ENCODE results near the gene KRTAP10-5. TPM values are rescaled to one million over a fixed set of nuclear protein-coding genes. Genes with fewer than 3 reads are reported as not detected.

The KRTAP10-5 gene
- total RNA-seq, 1 experiment from 2014 or later: not detected

- TF ChIP-seq, protein P1, sequence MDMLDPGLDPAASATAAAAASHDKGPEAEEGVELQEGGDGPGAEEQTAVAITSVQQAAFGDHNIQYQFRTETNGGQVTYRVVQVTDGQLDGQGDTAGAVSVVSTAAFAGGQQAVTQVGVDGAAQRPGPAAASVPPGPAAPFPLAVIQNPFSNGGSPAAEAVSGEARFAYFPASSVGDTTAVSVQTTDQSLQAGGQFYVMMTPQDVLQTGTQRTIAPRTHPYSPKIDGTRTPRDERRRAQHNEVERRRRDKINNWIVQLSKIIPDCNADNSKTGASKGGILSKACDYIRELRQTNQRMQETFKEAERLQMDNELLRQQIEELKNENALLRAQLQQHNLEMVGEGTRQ (CRISPR knock-in tag; IDR thresholded peaks at IDR 0.05): no peak
- TF ChIP-seq CTCF (IDR thresholded peaks at IDR 0.05) (no peak), ZNF138 (CRISPR knock-in tag; conservative IDR thresholded peaks at IDR 0.05) (no peak), MXD4 (CRISPR knock-in tag; IDR thresholded peaks at IDR 0.05; ENCODE audit: borderline replicate concordance) (no peak), OVOL2 (CRISPR knock-in tag; IDR thresholded peaks at IDR 0.05; ENCODE audit: borderline replicate concordance) (no peak), SMAD3 (CRISPR knock-in tag; IDR thresholded peaks at IDR 0.05; ENCODE audit: borderline replicate concordance) (no peak), E2F1 (CRISPR knock-in tag; IDR thresholded peaks at IDR 0.05) (no peak), ZNF423 (CRISPR knock-in tag; IDR thresholded peaks at IDR 0.05) (no peak), FOXP4 (CRISPR knock-in tag; IDR thresholded peaks at IDR 0.05) (no peak), SMAD4 (CRISPR knock-in tag; IDR thresholded peaks at IDR 0.05) (no peak)
- TF ChIP-seq, protein P2, sequence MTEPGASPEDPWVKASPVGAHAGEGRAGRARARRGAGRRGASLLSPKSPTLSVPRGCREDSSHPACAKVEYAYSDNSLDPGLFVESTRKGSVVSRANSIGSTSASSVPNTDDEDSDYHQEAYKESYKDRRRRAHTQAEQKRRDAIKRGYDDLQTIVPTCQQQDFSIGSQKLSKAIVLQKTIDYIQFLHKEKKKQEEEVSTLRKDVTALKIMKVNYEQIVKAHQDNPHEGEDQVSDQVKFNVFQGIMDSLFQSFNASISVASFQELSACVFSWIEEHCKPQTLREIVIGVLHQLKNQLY (CRISPR knock-in tag; IDR thresholded peaks at IDR 0.05): no peak
Observed at GRCh38 chr21:44571844-44572782, 8.3 kb downstream of the KRTAP10-5 start (continued).

DNA sequence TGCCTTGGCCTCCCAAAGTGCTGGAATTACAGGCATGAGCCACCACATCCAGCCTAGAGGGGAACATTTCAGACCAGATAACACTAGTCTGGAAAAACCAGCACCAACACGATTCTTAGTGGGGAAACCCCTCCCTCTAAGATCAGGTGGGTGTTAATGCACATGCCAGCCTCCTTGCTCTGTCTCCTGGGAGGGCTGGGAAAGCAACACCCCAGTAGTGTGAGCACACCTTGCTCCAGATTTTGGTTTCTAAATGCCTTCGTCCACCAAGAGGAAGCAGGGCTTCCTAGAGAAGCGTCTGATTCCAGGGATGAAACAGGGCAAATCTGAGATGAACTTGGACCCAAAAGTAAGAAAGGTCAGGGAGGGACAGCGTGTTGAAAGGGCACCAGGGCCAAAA lies 9.1 kb downstream of the KRTAP10-5 start:
- DNase-seq (ENCODE audit: low spot score) (no peak), ATAC-seq (no peak)

More for the DNA sequence above, 9.1 kb downstream of the KRTAP10-5 start:
- Mint-ChIP-seq H3K27ac (no peak overlapping the region), H3K4me3 (no peak overlapping the region), H3K9me3 (peaks cover 23% of the 10 kb centered on the region), H3K4me1 (peaks cover 11% of the 10 kb centered on the region), H3K36me3 (peaks cover 17% of the 10 kb centered on the region), H3K27me3 (ENCODE audit: low read depth) (peaks cover 6% of the 10 kb centered on the region)
- POLR2A ChIA-PET: no interaction called here
- no peak for TF ChIP-seq SMAD4 (CRISPR knock-in tag; IDR thresholded peaks at IDR 0.05)
- no peak for TF ChIP-seq TP53 (CRISPR knock-in tag; IDR thresholded peaks at IDR 0.05)
- no peak for TF ChIP-seq ATF1 (CRISPR knock-in tag; IDR thresholded peaks at IDR 0.05)
- TF ChIP-seq KAT7 (CRISPR knock-in tag; IDR thresholded peaks at IDR 0.05; ENCODE audit: borderline replicate concordance): no peak
- no peak for TF ChIP-seq ATF3 (CRISPR knock-in tag; conservative IDR thresholded peaks at IDR 0.05)
- TF ChIP-seq, protein P1 (CRISPR knock-in tag; IDR thresholded peaks at IDR 0.05): no peak
- TF ChIP-seq MXD4 (CRISPR knock-in tag; IDR thresholded peaks at IDR 0.05; ENCODE audit: borderline replicate concordance): no peak
- CTCF ChIA-PET: no interaction called here
